Lower leg skin (tissue), 3 donors: ENCODE data around the gene RCN2.

Source experiments
- CTCF ChIP-seq, 3 donors: fragments of 450-650 bp; IDR thresholded peaks; one replicate each; pipeline ENCODE4 v1.5.1; 2016; ENCODE audit warnings: antibody characterized with exemption in 3 of 3, mild to moderate bottlenecking in 3 of 3, moderate library complexity in 2 of 3
- POLR2A ChIP-seq, 2 donors: fragments of 450-650 bp; IDR thresholded peaks; one replicate each; pipeline ENCODE4 v1.6.1; 2016 to 2017; ENCODE audit warnings: antibody characterized with exemption in 2 of 2, mild to moderate bottlenecking in 1 of 2, moderate library complexity in 1 of 2

- TF ChIP-seq CTCF (IDR thresholded peaks at IDR 0.05) (no peak), POLR2A (IDR thresholded peaks at IDR 0.05) (no peak)
Observed at GRCh38 chr15:76967067-76967466, 35.5 kb downstream of the RCN2 start.
